NCI-H187 treated with DMSO at 0.1 percent for 48 hours (cell line): ENCODE measurements around the gene CDKN1A.
A peak's percentile ranks its signal among the peaks of the same experiment; 100 is the strongest.
"Not testable (repeated sequence)": the region's sequence is repeated elsewhere in the genome, so short reads cannot be mapped to it uniquely, and the experiment has no call there.

Source experiments
- DNase-seq: peaks from one replicate; lab custom pipeline; 2025; lab: John Stamatoyannopoulos, UW

CDKN1A gene

DNA sequence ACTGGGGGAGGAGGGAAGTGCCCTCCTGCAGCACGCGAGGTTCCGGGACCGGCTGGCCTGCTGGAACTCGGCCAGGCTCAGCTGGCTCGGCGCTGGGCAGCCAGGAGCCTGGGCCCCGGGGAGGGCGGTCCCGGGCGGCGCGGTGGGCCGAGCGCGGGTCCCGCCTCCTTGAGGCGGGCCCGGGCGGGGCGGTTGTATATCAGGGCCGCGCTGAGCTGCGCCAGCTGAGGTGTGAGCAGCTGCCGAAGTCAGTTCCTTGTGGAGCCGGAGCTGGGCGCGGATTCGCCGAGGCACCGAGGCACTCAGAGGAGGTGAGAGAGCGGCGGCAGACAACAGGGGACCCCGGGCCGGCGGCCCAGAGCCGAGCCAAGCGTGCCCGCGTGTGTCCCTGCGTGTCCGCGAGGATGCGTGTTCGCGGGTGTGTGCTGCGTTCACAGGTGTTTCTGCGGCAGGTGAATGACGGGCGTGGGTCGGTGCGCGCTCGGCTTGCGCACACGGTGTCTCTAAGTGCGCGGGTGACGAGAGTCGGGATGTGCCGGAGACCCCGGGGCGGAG, at the start of gene CDKN1A:
CDKN1A (plus strand) TSS at position 227 of the 555 bp plus-strand sequence. CDS start 5,388 bp downstream, outside the sequence.
- peak; percentile 50 for DNase-seq

- DNase-seq, result no peak
Measured at GRCh38 chr6:36629784-36630183, 48.7 kb upstream of the CDKN1A start.

DNA sequence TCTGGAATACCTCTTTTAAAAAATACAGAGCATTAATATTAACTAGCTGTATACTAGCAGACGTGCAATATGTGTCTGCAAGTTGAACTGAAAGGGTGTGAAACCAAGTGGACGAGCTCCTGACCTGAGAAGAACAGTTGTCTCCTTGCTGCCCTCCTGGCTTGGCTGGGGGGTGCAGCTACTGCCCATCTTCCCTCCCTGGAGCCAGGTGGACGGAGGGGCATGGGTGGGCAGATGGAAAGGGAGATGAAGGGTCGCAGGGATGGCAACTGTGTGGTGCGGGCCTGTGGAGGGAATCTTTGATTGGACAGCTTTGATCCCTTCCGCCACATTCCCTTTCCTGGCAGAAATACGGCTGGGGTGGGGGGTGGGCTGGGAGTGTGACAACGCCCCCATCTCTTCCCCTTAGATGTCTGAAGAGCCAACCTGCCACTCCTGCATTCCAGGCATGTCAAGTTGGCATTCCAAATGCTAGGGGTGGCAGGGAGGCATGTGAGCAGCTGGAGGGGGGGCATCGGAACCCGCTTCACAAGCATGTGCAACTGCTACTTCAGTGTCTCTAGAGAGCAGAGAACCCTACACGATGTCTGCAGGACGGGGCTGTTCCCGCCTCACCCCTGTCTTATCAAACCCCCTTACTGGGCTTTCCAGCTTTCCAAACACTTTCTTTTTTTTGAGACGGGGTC, 47.0 kb upstream of the CDKN1A start:
- no peak for DNase-seq

DNA sequence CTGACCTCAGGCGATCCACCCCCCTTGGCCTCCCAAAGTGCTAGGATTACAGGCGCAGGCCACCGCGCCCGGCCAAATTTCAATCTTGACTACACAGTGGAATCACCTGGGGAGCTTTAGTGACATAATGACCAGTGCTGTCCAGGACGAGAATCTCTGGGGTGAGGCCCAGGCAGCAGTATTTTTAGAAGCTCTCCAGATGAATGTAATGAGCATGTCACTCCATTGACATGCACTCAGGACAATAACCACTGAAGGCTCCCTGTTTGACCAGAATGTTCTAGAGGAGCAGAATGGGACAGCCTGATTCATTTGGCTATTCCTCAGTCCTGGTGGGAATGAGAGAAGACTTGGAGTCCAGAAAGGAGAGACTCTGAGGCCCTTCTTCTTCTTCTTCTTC, 45.1 kb upstream of the CDKN1A start:
- no peak for DNase-seq

DNA sequence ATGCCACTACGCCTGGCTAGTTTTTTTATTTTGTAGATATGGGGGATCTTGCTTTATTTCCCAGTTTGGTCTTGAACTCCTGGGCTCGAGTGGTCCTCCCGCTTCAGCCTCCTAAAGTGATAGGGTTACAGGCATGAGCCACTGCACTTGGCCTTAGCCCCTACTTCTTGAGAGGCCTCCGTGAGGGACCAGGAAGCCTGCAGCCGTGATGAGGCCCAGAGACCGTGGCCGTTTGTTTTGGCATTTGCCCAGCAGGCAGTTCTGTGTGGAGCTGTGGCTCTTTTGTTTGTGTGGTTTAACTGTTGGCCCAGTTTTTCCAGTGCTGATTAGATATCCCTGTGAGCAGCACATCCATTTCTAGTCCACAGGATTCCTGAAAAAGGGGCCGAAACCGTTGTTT, 44.6 kb upstream of the CDKN1A start:
- DNase-seq, result no peak

- DNase-seq, result no peak
Measured at GRCh38 chr6:36634317-36635108, 44.0 kb upstream of the CDKN1A start.

GRCh38 chr6:36636283-36636682, 42.2 kb upstream of the CDKN1A start:
- DNase-seq, result no peak

- DNase-seq, result no peak
Measured at GRCh38 chr6:36636687-36637418, 41.7 kb upstream of the CDKN1A start.

DNA sequence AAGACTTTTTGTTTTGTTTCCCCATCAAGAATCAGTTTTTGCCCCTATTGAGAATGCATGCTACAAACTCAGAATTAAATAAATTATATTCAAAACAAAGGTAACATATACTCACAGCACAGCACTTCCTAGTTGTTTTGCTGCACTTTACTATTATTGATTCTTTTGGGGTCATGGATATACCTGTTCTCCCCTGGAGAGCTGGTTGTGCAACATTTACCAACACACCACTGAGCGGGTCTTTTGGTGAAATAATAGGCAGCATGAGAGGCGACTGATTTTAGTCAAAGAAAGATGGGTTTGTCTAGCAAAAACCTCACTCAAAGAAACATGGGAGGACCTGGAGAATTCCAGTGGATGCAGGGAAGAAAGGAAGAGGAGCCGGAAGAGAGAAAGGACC, 39.9 kb upstream of the CDKN1A start:
- DNase-seq, result no peak

- no peak for DNase-seq
Measured at GRCh38 chr6:36639171-36639808, 39.2 kb upstream of the CDKN1A start.

GRCh38 chr6:36641543-36641942, 37.0 kb upstream of the CDKN1A start:
- DNase-seq, result no peak

DNA sequence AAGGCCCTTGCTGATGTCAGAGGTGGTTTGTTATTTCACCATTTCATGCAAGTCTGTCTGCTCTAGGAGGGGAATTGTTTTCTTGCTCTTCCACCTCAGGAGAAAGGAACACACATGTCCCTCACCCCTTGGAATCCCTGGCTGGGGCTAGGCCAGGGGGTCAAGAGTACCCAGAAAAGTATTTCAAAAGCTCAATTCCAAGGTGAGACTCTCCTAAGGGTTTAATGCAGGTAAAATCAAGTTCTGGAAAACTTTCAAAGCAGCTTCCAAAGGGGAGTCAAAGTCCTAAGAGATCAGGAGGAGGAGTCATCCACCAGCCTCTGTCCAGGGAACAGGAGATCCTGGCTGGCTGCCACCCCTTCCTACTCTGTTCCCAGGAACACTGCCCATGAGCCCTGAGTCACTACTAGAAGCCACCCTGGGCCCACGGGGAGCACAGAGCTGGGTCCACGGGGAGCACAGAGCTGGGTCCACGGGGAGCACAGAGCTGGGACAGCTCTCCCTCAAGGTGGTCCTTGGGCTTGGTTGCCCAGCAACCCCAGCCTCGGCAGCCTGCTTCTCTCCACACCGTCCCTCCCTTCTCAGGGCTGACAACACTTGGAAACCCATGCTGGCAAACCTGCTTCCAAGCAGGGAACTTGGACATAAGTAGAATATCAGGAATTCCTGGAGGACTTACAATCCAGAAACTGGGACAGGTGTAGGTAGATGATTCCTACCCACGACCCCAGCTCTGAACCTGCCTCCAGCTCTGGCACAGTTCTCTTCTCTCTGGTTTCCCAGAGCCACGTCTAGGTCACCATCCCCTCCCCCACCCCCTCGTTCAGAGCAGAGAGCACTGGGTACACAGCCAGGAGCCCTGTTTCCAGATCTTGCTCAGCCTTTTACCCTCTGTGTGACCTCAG, 35.3 kb upstream of the CDKN1A start:
- DNase-seq, result no peak

DNA sequence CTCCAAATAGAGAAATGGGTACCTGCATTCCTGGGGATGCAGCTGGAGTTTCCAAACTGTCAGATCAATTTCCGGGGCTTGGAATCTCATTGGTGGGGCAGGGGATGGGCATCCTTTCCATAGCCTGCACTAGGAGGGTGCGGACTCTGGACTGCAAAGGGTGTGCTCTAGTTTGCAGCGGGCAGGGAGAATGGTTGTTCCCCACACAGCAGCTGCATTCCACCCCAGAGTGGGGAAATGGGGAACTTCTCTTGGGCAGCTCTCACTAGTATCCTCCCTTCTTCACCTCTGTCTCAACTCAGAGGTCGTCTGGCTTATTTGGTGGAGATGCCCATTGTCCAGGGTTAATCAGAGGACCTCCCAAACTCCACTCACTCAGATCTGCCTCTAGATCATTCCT, 34.5 kb upstream of the CDKN1A start:
- DNase-seq, result no peak

- DNase-seq, result no peak
Measured at GRCh38 chr6:36649086-36649485, 29.4 kb upstream of the CDKN1A start.

GRCh38 chr6:36649701-36650484, 28.6 kb upstream of the CDKN1A start:
- DNase-seq, result no peak

DNA sequence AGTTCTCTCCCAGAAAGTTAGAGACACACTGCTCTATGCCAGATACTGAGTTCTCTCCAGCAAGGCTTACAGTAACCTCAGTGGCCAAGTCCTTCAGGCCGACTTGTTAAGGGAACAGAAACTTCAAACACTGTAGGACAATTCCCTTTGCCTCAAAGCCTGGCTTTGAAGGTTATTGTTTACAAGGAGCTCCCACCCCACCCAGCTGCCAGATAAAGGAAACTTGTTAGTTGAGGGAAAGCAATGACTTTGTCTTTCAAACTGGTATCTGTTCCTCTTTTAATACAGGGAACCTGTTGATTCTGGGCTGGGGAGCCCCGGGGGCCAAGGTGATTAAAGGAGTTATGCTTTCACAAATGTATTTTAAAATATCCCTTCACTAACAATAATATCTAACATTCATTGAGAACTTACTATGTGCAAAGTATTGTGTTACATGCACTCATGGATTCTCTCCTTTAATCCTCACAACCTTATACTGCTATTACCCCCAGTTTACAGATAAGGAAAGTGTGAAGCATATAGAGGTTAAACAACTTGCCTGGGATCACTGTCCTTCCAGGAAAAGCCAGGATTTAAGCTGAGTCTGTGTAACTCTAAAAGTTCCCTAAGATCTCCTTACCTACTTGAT, 27.6 kb upstream of the CDKN1A start:
- no peak for DNase-seq

DNA sequence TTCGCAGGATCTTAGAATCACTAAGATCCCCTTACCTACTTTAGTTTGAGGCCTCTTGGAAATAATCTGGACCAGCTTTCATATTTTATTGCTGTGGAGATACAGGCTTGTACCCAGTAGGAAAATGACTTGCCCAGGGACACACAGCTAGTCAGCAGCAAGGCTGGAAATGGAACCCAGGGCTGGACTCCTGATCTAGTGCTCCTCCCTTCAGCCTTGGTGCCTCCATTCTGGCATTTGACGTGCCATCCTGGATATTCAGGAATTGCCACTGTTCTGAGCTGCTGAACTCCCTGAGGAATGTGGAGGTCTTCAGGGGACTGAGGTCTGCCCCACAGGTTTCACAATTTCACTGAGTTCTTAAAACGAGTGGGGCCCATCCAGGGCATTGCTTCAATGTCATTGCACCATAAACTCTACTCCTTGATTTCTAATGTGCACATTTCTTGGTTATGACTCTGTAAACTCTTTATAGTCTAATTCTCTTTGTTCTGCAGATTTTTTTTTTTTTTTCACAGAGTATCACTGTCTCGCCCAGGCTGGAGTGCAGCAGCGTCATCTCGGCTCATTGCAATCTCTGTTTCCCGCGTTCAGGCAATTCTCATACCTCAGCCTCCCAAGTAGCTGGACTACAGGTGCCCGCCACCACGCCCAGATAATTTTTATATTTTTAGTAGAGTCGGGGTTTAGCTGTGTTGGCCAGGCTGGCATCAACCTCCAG, 26.7 kb upstream of the CDKN1A start:
- no peak for DNase-seq

- DNase-seq, result not testable (repeated sequence)
Measured at GRCh38 chr6:36654469-36654868, 24.0 kb upstream of the CDKN1A start.
